ENCODE measurements around the gene MOGAT1. TPM values are rescaled to one million over a fixed set of nuclear protein-coding genes. Genes with fewer than 3 reads are reported as not detected.

MOGAT1 gene
- total and polyA plus RNA-seq, 2 of the 13 experiments (the other 11 are each of a cell fraction or from before 2014, with no cell fraction given) = 0.98 to 4.3 TPM

GRCh38 chr2:222709191-222709891, 37.9 kb downstream of the MOGAT1 start (continued):
- no peak for TF ChIP-seq TEAD2 (CRISPR knock-in tag; IDR thresholded peaks at IDR 0.05)
- peak; percentile 60 for TF ChIP-seq RFX5 (IDR thresholded peaks at IDR 0.05; ENCODE audit: low read depth, low read length)
- no peak; the same call in 1 of the 2 replicates for TF ChIP-seq MLXIP (CRISPR knock-in tag; IDR thresholded peaks at IDR 0.05; ENCODE audit: borderline replicate concordance)
- peak; percentile 25; the same call in 1 of the 2 replicates for TF ChIP-seq FOSL1 (CRISPR knock-in tag; IDR thresholded peaks at IDR 0.05; ENCODE audit: borderline replicate concordance)
- no peak for TF ChIP-seq ZNF790 (CRISPR knock-in tag; IDR thresholded peaks at IDR 0.05; ENCODE audit: borderline replicate concordance)
- peak; percentile 63 for TF ChIP-seq RAD21 (CRISPR knock-in tag; IDR thresholded peaks at IDR 0.05)
- peak; percentile 95 for TF ChIP-seq REPIN1 (CRISPR knock-in tag; IDR thresholded peaks at IDR 0.05; ENCODE audit: borderline replicate concordance, low read depth)
- TF ChIP-seq TFDP1 (CRISPR knock-in tag; IDR thresholded peaks at IDR 0.05; ENCODE audit: borderline replicate concordance) = no peak; the same call in 1 of the 2 replicates
- peak; percentile 91 for TF ChIP-seq HNF4A (CRISPR knock-in tag; IDR thresholded peaks at IDR 0.05)
- TF ChIP-seq GATAD1 (CRISPR knock-in tag; IDR thresholded peaks at IDR 0.05) = peak; percentile 47; the same call in 1 of the 2 replicates
- TF ChIP-seq, protein P1, sequence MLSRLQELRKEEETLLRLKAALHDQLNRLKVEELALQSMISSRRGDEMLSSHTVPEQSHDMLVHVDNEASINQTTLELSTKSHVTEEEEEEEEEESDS (CRISPR knock-in tag; IDR thresholded peaks at IDR 0.05; ENCODE audit: borderline replicate concordance) = no peak; the same call in 1 of the 2 replicates
- TF ChIP-seq ZNF530 (CRISPR knock-in tag; IDR thresholded peaks at IDR 0.05; ENCODE audit: low read depth) = no peak
- no peak; the same call in 1 of the 2 replicates for TF ChIP-seq TCF7 (IDR thresholded peaks at IDR 0.05; ENCODE audit: low read depth)
- TF ChIP-seq RARG (CRISPR knock-in tag; IDR thresholded peaks at IDR 0.05; ENCODE audit: low read depth) = no peak
- no peak; the same call in 1 of the 2 replicates for TF ChIP-seq ZNF224 (CRISPR knock-in tag; IDR thresholded peaks at IDR 0.05)
- peak; percentile 85 for TF ChIP-seq TEAD3 (CRISPR knock-in tag; optimal IDR thresholded peaks at IDR 0.05; ENCODE audit: borderline replicate concordance)
- no peak for TF ChIP-seq ZBTB7A (CRISPR knock-in tag; IDR thresholded peaks at IDR 0.05)
- TF ChIP-seq ZFYVE20 (CRISPR knock-in tag; IDR thresholded peaks at IDR 0.05; ENCODE audit: borderline replicate concordance, low read depth) = no peak
- no peak; the same call in none of the 2 replicates for TF ChIP-seq SP5 (CRISPR knock-in tag; IDR thresholded peaks at IDR 0.05; ENCODE audit: borderline replicate concordance, low read depth)
- TF ChIP-seq, protein P2, sequence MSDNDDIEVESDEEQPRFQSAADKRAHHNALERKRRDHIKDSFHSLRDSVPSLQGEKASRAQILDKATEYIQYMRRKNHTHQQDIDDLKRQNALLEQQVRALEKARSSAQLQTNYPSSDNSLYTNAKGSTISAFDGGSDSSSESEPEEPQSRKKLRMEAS (IDR thresholded peaks at IDR 0.05) = peak; percentile 87
- TF ChIP-seq ZBTB49 (CRISPR knock-in tag; IDR thresholded peaks at IDR 0.05; ENCODE audit: borderline replicate concordance) = no peak
- TF ChIP-seq ZNF101 (CRISPR knock-in tag; IDR thresholded peaks at IDR 0.05; ENCODE audit: borderline replicate concordance, low read depth) = no peak
- no peak; the same call in 1 of the 2 replicates for TF ChIP-seq ZNF607 (CRISPR knock-in tag; IDR thresholded peaks at IDR 0.05; ENCODE audit: borderline replicate concordance)
- TF ChIP-seq HOXA5 (CRISPR knock-in tag; IDR thresholded peaks at IDR 0.05) = peak; percentile 88

Measured in HepG2 (cell line).